Measurements from ENCODE around the gene FPR1.

Gene FPR1

GRCh38 chr19:51751655-51752054 lies at the start of gene FPR1:
Gene FPR1 (minus strand): TSS chr19:51751878. CDS start chr19:51746994, 4,884 bp downstream.
- DNase-seq: peak; percentile 63

- DNase-seq: peak; percentile 54
These were observed 49.0 kb upstream of the FPR1 start for GRCh38 chr19:51800473-51801244.

- DNase-seq: no peak
These were observed 48.2 kb upstream of the FPR1 start for GRCh38 chr19:51799774-51800472.

- peak; percentile 95 for DNase-seq
These were observed 47.5 kb upstream of the FPR1 start for GRCh38 chr19:51799034-51799773.

GRCh38 chr19:51798062-51798461 lies 46.4 kb upstream of the FPR1 start:
- no peak for DNase-seq

- DNase-seq: no peak
These were observed 45.8 kb upstream of the FPR1 start for GRCh38 chr19:51797480-51797879.

- no peak for DNase-seq
These were observed 44.6 kb upstream of the FPR1 start for GRCh38 chr19:51796195-51796679.

- peak; percentile 10 for DNase-seq
These were observed 43.3 kb upstream of the FPR1 start, which contains the start of gene FPR3 for GRCh38 chr19:51794885-51795490. Gene FPR3 (plus strand): TSS chr19:51795157. CDS start chr19:51823749, 28,592 bp downstream.

- no peak for DNase-seq
These were observed 42.3 kb upstream of the FPR1 start for GRCh38 chr19:51793994-51794393.

GRCh38 chr19:51792932-51793331 lies 41.3 kb upstream of the FPR1 start:
- DNase-seq: no peak

- no peak for DNase-seq
These were observed 37.5 kb upstream of the FPR1 start for GRCh38 chr19:51789061-51789795.

GRCh38 chr19:51788029-51788428 lies 36.4 kb upstream of the FPR1 start:
- DNase-seq: no peak

GRCh38 chr19:51786646-51787494 lies 35.2 kb upstream of the FPR1 start:
- DNase-seq: no peak

- peak; percentile 57 for DNase-seq
These were observed 33.4 kb upstream of the FPR1 start for GRCh38 chr19:51784922-51785690.

GRCh38 chr19:51784109-51784785 lies 32.6 kb upstream of the FPR1 start:
- no peak for DNase-seq

GRCh38 chr19:51783372-51783771 lies 31.7 kb upstream of the FPR1 start:
- DNase-seq: peak; percentile 17

- DNase-seq: no peak
These were observed 30.3 kb upstream of the FPR1 start for GRCh38 chr19:51781999-51782398.

- no peak for DNase-seq
These were observed 28.6 kb upstream of the FPR1 start for GRCh38 chr19:51780270-51780669.

- no peak for DNase-seq
These were observed 28.0 kb upstream of the FPR1 start for GRCh38 chr19:51779703-51780102.

- no peak for DNase-seq
These were observed 27.5 kb upstream of the FPR1 start for GRCh38 chr19:51779181-51779580.

All from fibroblast of skin of right biceps (primary cell).